SW 1271 (cell line): ENCODE results near the gene UST.
"Not testable (repeated sequence)": the region's sequence is repeated elsewhere in the genome, so short reads cannot be mapped to it uniquely, and the experiment has no call there.

Source experiments
- DNase-seq, 2 experiments: peaks; one replicate each; lab custom pipeline; 2025; lab: John Stamatoyannopoulos, UW

The UST gene

DNA sequence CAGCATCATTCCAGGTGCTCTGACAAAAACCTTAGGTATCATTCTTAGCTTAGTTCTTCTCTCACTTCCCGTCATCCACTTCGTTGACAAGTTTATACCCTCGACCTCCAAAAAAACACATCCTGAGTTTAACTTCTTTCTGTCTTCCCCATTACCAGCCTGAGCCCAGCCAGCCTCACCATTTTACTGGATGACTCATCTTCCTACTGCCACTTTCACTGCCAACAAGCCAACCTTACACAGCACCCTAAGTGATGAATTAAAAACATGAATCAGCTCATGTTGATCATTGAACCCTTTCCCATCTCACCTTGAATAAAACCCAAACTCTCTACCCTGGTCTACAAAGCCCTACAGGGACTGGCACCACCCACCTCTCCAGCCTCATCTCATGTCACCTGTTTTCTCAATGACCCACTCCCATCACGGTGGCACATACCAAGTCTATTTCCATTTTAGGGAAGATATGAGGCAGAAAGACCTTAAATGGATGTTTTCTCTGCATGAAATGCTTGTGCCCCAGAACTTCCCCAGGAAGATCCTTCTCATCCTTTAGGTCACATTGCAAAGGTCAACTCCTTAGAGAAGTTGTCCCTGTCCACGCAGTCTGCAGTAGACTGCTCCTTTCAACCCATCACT lies 9.9 kb upstream of the UST start:
- no peak for DNase-seq

DNA sequence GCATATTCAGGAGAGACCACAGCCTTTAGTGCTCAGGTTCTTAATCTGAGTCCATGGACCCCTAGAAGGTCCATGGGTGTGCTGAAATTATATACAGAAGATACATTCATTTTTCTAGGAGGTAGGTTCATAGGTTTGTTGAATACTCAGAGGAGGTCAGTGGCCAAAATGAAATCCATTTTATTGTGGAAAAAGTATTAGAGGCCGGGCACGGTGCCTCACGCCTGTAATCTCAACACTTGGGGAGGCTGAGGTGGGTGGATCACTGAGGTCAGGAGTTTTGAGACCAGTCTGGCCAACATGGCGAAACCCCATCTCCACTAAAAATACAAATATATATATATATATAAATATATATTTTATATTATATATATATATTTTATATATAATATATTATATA lies 9.0 kb upstream of the UST start:
- no peak for DNase-seq

DNA sequence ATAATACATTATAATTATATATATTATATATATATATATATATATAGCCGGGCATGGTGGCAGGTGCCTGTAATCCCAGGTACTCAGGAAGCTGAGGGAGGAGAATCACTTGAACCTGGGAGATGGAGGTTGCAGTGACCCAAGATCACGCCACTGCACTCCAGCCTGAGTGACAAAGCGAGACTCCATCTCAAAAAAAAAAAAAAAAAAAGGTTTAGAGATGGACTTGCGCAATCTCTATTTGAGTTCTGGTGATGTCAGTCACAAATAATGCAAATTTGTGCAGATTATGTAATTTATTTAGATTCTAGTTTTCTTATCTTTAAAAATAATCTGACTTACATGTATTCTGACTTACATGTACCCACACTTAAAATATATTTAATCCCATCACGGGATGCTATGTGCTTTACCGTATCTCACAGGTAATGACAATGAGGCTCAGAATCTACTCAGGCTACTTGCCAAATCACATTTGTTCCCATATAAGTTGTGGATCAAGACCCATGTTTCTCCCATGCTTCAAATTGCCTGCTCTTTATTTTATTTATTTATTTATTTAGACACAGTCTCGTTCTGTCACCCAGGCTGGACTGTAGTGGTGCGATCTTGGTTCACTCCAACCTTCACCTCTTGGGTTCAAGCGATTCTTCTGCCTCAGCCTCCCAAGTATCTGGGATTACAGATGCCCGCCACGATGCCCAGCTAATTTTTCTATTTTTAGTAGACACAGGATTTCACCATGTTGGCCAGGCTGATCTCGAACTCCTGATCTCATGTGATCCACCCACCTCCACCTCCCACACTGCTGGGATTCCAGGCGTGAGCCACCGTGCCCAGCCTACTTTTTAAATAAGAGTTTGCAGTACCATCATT lies 7.6 kb upstream of the UST start:
- no peak for DNase-seq

DNA sequence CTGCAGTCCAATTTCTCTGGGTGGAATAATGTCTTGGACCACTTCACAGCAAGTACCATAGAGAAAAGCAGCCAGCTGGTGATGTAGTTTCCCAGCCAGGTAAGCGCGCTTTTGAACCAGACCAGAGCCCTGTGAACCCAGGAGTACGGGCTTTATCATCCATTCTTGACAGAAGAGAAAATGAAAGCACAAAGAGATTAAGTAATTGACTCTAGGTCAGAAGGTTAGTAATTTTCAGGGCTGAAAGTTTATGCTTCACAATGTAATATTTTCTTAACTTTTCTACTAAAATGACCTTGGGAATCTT lies 7.1 kb upstream of the UST start:
- DNase-seq = no peak

DNA sequence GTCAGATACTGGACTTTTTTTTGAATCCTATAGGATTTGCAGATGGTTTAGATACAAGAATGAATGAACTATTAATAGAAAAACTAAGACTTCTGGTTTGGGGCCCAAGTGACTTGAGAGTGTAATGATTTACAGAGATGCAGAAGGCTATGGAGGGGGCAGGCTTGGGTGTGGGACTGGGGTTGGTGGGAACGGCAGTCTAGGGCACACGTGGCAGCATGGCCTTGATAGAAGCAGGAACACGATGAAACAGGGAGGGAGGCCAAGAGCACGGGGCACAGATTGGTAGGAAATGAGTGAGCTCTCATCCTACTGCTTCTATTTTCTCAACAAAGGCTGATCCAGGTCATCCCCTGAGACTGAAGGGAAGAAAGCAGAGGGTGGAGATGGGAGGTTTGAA lies 3.4 kb upstream of the UST start:
- no peak for DNase-seq

DNA sequence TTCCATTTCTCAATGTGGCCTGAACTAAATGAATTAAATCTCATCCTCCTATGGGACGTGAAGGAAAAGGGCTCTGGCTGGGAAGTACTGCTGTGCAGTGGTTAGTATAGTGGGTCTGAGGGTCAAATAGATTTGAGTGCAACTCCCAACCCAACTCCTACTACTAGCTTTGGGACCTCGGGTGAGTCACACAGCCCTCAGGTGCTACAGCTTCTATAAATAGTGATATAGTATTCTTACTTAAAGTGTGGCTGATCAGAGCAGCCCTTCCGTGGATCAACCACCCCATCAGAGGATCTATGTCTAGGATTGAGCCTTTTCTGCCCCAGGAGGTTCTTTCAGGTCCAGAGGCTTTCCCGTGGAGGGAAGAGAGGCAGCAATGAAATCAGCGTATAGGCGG lies 904 bp upstream of the UST start:
- no peak for DNase-seq

DNA sequence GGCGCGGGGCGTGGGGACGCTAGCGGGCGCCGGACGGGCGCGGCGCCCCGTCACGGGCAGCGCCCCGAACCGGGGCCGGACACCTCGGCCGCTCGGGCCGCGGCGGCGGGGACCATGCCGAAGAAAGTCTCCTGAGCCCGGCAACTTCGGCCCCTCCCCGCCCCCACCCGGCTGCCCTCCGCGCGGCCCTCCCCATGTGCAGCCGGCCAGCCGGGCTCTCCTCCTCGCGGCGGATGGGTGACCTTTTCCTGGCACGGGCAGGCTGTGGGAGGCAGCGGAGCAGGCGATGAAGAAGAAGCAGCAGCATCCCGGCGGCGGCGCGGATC lies 278 bp downstream of the UST start:
- DNase-seq = peak in 1 of 2 experiments; percentile 38

DNA sequence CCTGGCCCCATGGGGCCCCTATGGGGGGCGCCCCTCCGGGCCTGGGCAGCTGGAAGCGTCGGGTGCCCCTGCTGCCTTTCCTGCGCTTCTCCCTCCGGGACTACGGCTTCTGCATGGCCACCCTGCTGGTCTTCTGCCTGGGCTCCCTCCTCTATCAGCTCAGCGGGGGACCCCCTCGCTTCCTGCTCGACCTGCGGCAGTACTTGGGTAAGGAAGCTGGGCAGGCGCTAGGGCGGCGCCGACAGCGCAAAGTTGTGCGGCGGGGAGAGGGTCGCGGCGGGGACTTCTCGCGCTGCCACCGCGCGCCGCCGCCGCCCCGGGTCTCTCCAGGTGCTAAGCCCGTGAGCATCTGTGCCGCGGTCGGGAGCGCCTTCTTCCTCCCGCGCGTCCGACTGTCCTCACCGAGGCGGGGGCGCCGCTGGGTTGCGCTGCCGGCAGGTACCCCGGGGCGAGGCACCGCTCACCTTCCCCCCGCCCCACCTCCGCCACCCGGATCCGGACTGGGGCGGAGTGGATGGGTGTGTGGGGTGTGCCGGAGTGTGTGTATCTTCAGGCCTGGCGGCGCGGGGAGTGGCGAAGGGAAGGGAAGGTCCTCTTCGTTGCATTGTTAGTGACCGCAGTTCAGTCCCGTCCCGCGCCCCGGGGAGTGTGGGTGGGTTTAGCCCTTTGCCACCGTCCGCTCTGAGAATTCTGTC lies 788 bp downstream of the UST start:
- peak; percentile 13 to 38 for DNase-seq

DNA sequence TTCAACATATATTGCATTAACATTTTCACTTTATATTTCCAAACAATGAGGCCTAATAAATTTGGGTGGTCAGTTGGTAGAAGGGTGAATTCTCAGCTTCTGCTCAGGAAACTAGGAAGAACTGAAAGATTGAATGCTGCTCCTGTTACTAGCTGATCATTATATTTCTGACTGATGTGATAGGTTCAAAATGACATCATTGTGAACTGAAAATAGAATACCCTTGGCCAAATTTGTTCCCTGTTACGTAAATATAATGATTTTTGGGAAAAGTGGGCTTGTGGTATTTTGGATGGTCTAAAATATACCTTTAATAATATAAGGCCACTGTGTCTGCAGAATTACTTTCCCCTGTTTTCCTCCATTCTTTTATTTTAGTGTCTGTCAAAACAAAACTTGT lies 2.8 kb downstream of the UST start:
- no peak for DNase-seq

DNA sequence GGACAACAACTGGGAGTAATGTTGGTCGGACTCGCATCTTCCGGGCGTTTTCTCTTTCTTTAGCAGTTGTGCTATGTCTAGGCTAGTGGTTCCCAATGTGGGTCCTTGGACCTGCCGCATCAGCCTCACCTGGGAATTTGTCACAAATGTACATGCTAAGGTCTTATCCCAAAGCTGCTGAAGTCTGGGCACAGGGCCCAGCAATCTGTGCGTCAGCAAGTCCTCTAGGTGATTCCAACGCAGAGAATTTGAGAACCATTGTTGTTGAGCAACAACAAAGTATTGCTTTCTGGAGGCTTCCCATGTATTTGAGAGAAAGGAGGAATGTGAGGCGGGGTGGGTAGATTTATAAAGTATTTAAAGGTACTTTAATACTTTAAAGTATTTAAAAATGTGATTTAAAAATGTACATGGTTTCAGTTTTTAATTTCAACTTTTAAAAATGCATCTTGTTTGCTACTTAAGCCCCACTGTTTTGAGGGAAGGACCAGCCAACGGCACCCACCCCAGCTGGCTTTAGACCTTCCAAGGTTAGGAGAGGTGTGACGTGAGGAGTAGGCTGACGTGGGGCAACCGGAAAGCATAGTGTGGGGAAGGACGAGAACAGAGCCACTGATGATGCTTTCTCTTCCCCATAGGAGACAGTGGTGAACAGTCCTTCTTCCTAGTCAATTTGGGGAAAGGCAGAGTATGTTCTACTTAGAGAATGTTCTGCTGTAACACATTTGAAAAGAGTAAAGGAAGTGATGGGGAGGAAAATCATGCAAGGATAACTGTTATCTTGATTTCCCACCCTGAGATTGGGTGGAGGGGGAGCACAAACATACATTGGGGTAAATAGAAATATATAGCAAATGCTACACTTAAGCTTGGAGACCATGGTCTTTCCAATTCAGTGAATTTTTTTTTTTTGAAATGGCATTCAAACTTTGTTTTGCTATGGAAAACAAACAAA lies 4.3 kb downstream of the UST start:
- no peak for DNase-seq

DNA sequence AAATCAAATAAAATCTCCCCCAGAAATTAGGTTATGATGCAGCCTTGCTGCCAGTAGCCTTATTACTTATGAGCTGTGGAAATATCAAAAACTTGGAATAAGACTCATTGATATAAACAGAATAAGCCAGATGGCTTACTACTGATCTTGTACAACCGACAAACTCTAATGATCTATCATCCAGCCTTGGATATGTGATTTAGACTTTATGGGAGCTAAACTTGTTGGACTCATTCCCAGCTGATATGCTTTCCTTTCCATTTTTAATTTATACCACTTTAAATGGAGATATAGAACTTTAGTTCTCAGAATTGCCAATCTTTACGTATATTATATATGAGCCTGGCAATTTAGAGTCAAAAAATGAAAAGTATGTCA lies 5.0 kb downstream of the UST start:
- no peak for DNase-seq

DNA sequence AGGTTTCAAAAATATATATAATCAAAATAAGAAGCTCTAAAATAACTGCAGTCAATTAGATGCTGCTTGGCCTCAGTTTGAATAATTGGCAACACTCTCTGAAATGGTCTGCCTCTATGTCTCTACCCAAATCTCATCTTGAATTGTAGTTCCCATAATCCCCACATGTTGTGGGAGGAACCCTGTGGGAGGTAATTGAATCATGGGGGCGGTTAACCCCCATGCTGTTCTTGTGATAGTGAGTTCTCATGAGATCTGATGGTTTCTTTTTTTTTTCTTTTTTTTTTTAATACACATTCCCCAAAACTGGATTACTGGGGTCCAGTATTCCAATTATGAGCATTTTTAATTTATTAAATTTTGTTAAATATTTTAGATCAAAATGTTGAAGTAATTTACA lies 8.5 kb downstream of the UST start:
- not testable (repeated sequence) for DNase-seq

DNA sequence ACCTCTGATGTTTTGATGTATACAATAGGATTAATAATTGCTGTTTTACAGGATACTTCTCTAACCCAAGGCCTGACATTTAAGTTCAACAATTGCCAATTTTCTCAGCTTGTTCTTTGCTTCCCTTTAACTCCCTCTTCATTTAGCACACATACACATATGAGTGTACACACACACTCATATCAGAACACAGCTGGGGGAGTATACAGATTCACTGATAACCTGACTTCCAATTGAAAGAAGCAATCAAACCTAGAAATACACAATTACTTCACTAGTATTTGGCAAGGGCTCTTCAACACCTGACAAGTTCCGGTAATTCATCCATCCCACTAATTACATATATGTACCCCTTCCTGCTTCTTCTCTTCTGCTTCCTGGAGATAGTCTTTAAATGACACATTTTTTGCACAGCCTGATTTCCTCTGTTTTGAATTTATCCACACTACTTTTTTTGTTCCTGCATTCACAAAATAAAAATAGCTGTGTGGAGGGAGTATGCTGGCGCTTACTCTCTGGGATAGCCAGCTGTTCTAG lies 11.2 kb downstream of the UST start:
- DNase-seq = no peak

DNA sequence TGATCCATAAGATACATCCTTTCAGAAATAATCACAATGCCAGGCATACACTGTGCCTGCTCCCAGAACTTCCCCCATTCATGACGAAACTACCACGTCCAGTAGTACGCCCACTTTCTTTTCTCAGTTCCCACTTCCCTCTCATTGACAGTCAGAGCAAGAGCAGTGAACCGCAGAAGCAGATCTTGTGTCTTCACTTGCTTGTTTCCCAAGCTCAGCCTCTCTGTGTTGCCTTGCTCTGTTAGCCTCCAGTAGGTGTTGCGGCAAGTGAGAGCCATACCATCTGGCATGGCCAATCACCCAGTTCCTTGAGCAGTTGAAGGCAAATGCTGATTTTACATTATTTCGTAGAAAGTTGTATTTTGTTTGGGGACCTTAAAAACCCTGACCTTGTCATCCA lies 11.7 kb downstream of the UST start:
- DNase-seq = no peak

DNA sequence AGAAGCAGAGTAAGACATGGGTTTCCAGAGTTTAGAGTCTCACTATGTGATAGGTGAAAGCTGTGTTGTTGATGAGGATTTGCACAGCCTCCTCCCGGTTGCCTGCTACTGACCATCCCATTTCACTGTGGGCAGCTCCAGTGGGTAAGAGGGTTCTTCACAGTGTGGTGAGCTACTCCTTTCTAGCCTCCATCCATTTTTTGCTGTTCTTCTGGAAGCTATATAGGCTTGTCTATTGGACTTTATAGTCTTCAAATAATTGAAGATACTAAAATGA lies 13.4 kb downstream of the UST start:
- no peak for DNase-seq

DNA sequence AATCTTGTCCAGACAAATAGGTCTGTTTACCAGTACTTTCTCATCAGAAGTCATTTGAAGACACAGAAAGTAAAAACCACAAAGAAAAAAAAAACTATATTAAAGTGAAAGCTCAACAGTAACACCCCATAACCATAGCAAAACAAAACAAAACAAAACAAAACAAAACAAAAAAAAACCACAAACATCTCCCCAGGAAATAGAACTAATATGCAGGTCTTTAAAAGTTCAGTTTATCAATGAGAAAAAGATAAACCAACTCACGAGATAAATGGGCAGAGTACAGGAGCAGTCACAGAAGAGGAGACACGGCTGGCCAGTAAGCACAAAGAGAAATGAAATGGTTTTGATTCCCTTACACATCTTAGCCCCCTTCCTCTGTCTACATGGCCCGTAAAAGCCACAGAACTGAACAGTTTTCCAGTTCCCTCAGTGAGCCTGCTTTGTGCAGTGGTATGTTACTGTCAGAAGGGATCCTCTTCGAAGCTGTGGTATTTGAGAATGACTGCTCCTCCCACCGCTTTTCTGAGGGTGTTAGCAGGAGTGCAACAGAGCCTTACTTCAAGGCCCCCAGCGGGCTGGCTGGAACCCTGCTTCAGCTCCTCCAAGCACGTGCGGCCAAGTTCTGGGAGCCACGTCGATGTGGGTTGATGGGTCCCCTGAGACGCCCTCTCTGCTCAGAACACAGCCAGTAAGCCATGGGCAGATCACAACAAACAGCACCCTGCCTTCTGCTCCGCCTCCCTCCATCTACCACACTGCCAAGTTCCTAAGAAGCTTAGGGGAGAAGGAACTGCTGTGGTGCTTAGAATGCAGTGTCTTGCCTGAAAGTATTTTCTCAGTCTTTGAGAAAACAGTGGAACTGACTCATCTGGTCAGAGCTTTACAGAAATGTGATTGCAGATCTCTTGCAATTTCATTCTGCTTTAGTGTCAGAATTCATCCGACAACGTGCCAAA lies 14.0 kb downstream of the UST start:
- DNase-seq = no peak

DNA sequence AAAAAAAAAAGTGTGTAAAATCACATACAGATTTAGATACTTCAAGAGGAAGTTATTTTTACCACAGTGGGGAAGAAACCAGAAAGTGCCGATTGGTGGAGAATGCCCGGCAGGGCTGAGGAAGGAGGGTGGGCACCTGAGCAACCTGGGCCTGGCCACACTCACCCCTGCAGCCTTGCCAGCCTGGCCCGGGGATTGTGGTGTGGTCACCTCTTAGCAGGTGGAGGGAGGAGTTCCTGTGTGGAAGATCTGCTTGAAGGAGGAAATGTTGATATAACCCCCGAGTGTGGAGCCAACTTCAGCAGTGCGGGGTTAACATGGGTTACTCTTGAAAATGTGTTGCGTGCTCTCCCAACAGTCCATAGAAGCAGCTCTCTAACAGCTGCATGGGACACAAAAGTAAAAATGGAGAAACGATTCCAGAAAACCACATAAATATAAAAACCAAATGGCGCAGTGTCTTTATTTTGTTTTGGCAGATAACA lies 14.7 kb downstream of the UST start:
- no peak for DNase-seq

DNA sequence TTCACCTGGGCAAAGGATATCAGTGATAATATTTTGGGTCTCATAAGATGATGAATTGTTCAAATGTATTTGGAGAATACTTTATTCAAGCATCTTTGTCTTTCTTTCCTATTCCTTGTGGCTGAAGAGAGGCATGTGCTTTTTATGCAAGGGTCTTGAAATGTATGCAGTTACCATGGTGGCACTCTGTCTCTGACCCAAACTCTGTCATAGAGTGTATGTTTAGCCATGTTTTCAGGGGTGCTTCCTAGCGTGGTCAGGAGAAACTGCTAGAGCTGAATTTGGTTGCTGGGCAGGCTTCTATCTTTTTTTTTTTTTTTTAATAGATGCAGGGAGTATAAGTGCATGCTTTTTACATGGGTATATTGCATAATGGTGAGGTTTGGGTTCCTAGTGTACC lies 15.4 kb downstream of the UST start:
- no peak for DNase-seq

DNA sequence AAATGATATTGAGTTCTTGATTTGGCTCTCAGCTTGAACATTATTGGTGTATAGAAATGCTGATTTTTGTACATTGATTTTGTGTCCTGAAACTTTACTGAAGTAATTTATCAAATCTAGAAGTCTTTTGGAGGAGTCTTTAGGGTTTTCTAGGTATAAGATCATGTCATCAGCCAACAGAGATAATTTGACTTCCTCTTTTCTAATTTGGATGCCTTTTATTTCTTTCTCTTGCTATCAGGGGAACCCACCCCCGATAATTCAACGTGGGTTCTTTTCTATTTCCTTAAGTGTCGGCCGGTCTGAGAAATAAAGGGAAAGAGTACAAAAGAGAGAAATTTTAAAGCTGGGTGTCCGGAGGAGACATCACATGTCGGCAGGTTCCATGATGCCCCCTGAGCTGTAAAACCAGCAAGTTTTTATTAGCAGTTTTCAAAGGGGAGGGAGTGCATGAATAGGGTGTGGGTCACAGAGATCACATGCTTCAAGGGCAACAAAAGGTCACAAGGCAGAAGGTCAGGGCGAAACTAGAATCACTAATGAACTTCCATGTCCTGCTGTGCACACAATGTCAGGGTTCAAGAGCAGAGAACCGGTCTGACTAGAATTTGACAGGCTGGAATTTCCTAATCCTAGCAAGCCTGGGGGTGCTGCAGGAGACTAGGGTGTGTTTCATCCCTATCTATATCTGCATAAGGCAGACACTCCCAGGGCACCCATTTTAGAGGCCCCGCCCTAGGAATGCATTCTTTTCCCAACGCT lies 17.6 kb downstream of the UST start:
- not testable (repeated sequence) for DNase-seq
